ACC112 (cell line): ENCODE measurements around the gene GRPR.
A peak's percentile ranks its signal among the peaks of the same experiment; 100 is the strongest.

ENCODE experiments used
- H2AFZ ChIP-seq: fragments of 200-600 bp; sonication (generic); one replicate; pipeline ENCODE4 v1.6.0; 2017; ENCODE audit warnings: antibody characterized with exemption, low read length; ENCODE audit not compliant: unreplicated experiment
- H3K27ac ChIP-seq: fragments of 200-600 bp; sonication (generic); 2 replicates; pipeline ENCODE4 v1.5.1; 2014; ENCODE audit warnings: low read depth, mild to moderate bottlenecking, antibody characterized with exemption, low read length, moderate library complexity
- H3K27me3 ChIP-seq: fragments of 200-600 bp; sonication (generic); 2 replicates; pipeline ENCODE4 v1.6.1; 2014; ENCODE audit warnings: mild to moderate bottlenecking, antibody characterized with exemption, low read length, moderate library complexity, mixed read lengths; ENCODE audit not compliant: insufficient read depth
- H3K36me3 ChIP-seq: fragments of 200-600 bp; sonication (generic); 2 replicates; pipeline ENCODE4 v1.6.1; 2016; ENCODE audit warnings: mild to moderate bottlenecking, antibody characterized with exemption, low read length, moderate library complexity, mixed read lengths; ENCODE audit not compliant: insufficient read depth
- H3K4me1 ChIP-seq: fragments of 200-600 bp; sonication (generic); one replicate; pipeline ENCODE4 v1.6.1; 2016; ENCODE audit warnings: low read length, mixed read lengths; ENCODE audit not compliant: insufficient read depth, unreplicated experiment, control insufficient read depth
- H3K4me3 ChIP-seq: fragments of 200-600 bp; sonication (generic); 2 replicates; pipeline ENCODE4 v1.5.1; 2014; ENCODE audit warnings: mild to moderate bottlenecking, low read depth, low read length
- H3K79me2 ChIP-seq: fragments of 200-600 bp; sonication (generic); one replicate; pipeline ENCODE4 v1.6.0; 2016; ENCODE audit warnings: low read length; ENCODE audit not compliant: control insufficient read depth, unreplicated experiment, insufficient read depth

The GRPR gene

GRCh38 chrX:16103625-16104024 is 19.7 kb upstream of the GRPR start:
- Histone ChIP-seq H3K27me3 (peaks cover 73% of the 10 kb centered on the region), H3K4me1 (no peaks in the 10 kb centered on the region), H3K36me3 (no peaks in the 10 kb centered on the region), H3K4me3 (no peak overlapping the region), H2AFZ (no peak overlapping the region), H3K79me2 (no peaks in the 10 kb centered on the region), H3K27ac (no peak overlapping the region)

GRCh38 chrX:16112428-16112827 is 10.9 kb upstream of the GRPR start:
- no peak overlapping the region for H3K27ac ChIP-seq
- H3K4me3 ChIP-seq: no peak overlapping the region
- H3K36me3 ChIP-seq: no peaks in the 10 kb centered on the region
- H3K79me2 ChIP-seq: no peaks in the 10 kb centered on the region
- H3K27me3 ChIP-seq: peaks cover 66% of the 10 kb centered on the region
- H2AFZ ChIP-seq: no peak overlapping the region
- H3K4me1 ChIP-seq: peaks cover 16% of the 10 kb centered on the region

- H2AFZ ChIP-seq: no peak overlapping the region
- peaks cover 16% of the 10 kb centered on the region for H3K4me1 ChIP-seq
- peak overlapping the region; percentile 83 for H3K27ac ChIP-seq
Measured at GRCh38 chrX:16113978-16114565, 9.3 kb upstream of the GRPR start.

GRCh38 chrX:16114611-16115010 is 8.8 kb upstream of the GRPR start:
- H3K4me1 ChIP-seq: peaks cover 16% of the 10 kb centered on the region
- H3K4me3 ChIP-seq: peak overlapping the region; percentile 43
- no peaks in the 10 kb centered on the region for H3K79me2 ChIP-seq
- no peaks in the 10 kb centered on the region for H3K36me3 ChIP-seq
- H2AFZ ChIP-seq: no peak overlapping the region
- peaks cover 74% of the 10 kb centered on the region for H3K27me3 ChIP-seq
- H3K27ac ChIP-seq: peak overlapping the region; percentile 83

More at GRCh38 chrX:16113978-16114565, 9.3 kb upstream of the GRPR start:
- Histone ChIP-seq H3K27me3 (peaks cover 69% of the 10 kb centered on the region), H3K4me3 (peak overlapping the region; percentile 43), H3K79me2 (no peaks in the 10 kb centered on the region), H3K36me3 (no peaks in the 10 kb centered on the region)

- Histone ChIP-seq H3K27ac (no peak overlapping the region), H2AFZ (no peak overlapping the region), H3K4me3 (no peak overlapping the region), H3K79me2 (no peaks in the 10 kb centered on the region), H3K4me1 (peaks cover 12% of the 10 kb centered on the region), H3K27me3 (peaks cover 68% of the 10 kb centered on the region), H3K36me3 (no peaks in the 10 kb centered on the region)
Measured at GRCh38 chrX:16119353-16120220, 3.8 kb upstream of the GRPR start.

GRCh38 chrX:16120431-16120830 is 2.9 kb upstream of the GRPR start:
- H3K4me3 ChIP-seq: no peak overlapping the region
- no peaks in the 10 kb centered on the region for H3K36me3 ChIP-seq
- H3K27me3 ChIP-seq: peaks cover 67% of the 10 kb centered on the region
- H3K4me1 ChIP-seq: peaks cover 4% of the 10 kb centered on the region
- no peaks in the 10 kb centered on the region for H3K79me2 ChIP-seq
- H3K27ac ChIP-seq: no peak overlapping the region
- no peak overlapping the region for H2AFZ ChIP-seq

GRCh38 chrX:16124201-16124600 is 836 bp downstream of the GRPR start:
- no peak overlapping the region for H3K27ac ChIP-seq

GRCh38 chrX:16125520-16126149 is 2.3 kb downstream of the GRPR start:
- Histone ChIP-seq H3K27ac (no peak overlapping the region), H3K4me3 (no peak overlapping the region), H3K79me2 (no peaks in the 10 kb centered on the region), H3K36me3 (no peaks in the 10 kb centered on the region), H2AFZ (no peak overlapping the region), H3K27me3 (peaks cover 45% of the 10 kb centered on the region), H3K4me1 (no peaks in the 10 kb centered on the region)

More at GRCh38 chrX:16124201-16124600, 836 bp downstream of the GRPR start:
- Histone ChIP-seq H3K4me3 (no peak overlapping the region), H3K79me2 (no peaks in the 10 kb centered on the region), H3K27me3 (peaks cover 43% of the 10 kb centered on the region), H3K4me1 (peaks cover 3% of the 10 kb centered on the region), H3K36me3 (no peaks in the 10 kb centered on the region), H2AFZ (no peak overlapping the region)

GRCh38 chrX:16130707-16131106 is 7.3 kb downstream of the GRPR start:
- H3K36me3 ChIP-seq: no peaks in the 10 kb centered on the region
- H3K4me1 ChIP-seq: no peaks in the 10 kb centered on the region
- H3K27ac ChIP-seq: no peak overlapping the region
- H3K79me2 ChIP-seq: no peaks in the 10 kb centered on the region
- H3K4me3 ChIP-seq: no peak overlapping the region
- H2AFZ ChIP-seq: no peak overlapping the region
- peaks cover 46% of the 10 kb centered on the region for H3K27me3 ChIP-seq

- no peak overlapping the region for H3K27ac ChIP-seq
- no peaks in the 10 kb centered on the region for H3K79me2 ChIP-seq
- no peaks in the 10 kb centered on the region for H3K36me3 ChIP-seq
- peaks cover 31% of the 10 kb centered on the region for H3K27me3 ChIP-seq
- no peak overlapping the region for H2AFZ ChIP-seq
- no peaks in the 10 kb centered on the region for H3K4me1 ChIP-seq
- H3K4me3 ChIP-seq: no peak overlapping the region
Measured at GRCh38 chrX:16134936-16135335, 11.6 kb downstream of the GRPR start.
